Fibroblast of lung (primary cell): ENCODE measurements around the gene NEMF. TPM values are rescaled to one million over a fixed set of nuclear protein-coding genes. Genes with fewer than 3 reads are reported as not detected.
"Not testable (repeated sequence)": the region's sequence is repeated elsewhere in the genome, so short reads cannot be mapped to it uniquely, and the experiment has no call there.

ENCODE experiments used
- DNase-seq, 2 donors: peaks; one replicate each; pipeline versions ENCODE4 v3.0.0 to v3.0.0-alpha.2; 2010; ENCODE audit warnings: low read depth in 2 of 2
- H2AFZ ChIP-seq: 2 replicates; pipeline ENCODE4 v1.5.1; 2012; ENCODE audit warnings: low read length, control low read depth, inconsistent platforms
- H3K27ac ChIP-seq: 2 replicates; pipeline ENCODE4 v1.5.1; 2011; ENCODE audit warnings: low read length, control low read depth; ENCODE audit not compliant: insufficient read depth
- H3K27me3 ChIP-seq: 2 replicates; pipeline ENCODE4 v1.5.1; 2011; ENCODE audit warnings: mild to moderate bottlenecking, low read length; ENCODE audit not compliant: control insufficient read depth, insufficient read depth
- H3K36me3 ChIP-seq: 2 replicates; pipeline ENCODE4 v1.5.1; 2011; ENCODE audit warnings: low read length; ENCODE audit not compliant: control insufficient read depth, insufficient read depth
- H3K4me1 ChIP-seq: 2 replicates; pipeline ENCODE4 v1.5.1; 2011; ENCODE audit warnings: low read length; ENCODE audit not compliant: control insufficient read depth, insufficient read depth; ENCODE audit errors: extremely low read depth
- H3K4me2 ChIP-seq: 2 replicates; pipeline ENCODE4 v1.5.1; 2011; ENCODE audit warnings: low read length, control low read depth; ENCODE audit not compliant: insufficient read depth; ENCODE audit errors: extremely low read depth
- H3K4me3 ChIP-seq, 4 experiments: fragments of 200-600 bp in 1 of 4; sonication (generic) in 1 of 4; replicated peaks in 1 of 4; 2 replicates each; pipeline ENCODE4 v1.5.1; 2011 to 2016; ENCODE audit warnings: low read length in 4 of 4, low read depth in 3 of 4, mild to moderate bottlenecking in 3 of 4, control low read depth in 2 of 4, inconsistent platforms in 1 of 4, mixed read lengths in 1 of 4; ENCODE audit not compliant: insufficient read depth in 1 of 4; ENCODE audit errors: control extremely low read depth in 1 of 4
- H3K79me2 ChIP-seq: 2 replicates; pipeline ENCODE4 v1.5.1; 2012; ENCODE audit warnings: mild to moderate bottlenecking, low read length, inconsistent platforms; ENCODE audit not compliant: control insufficient read depth, insufficient read depth
- H3K9ac ChIP-seq: 2 replicates; pipeline ENCODE4 v1.5.1; 2011; ENCODE audit warnings: mild to moderate bottlenecking, low read length, control low read depth; ENCODE audit not compliant: insufficient read depth
- H3K9me3 ChIP-seq: 2 replicates; pipeline ENCODE4 v1.5.1; 2012; ENCODE audit warnings: low read depth, low read length; ENCODE audit not compliant: control insufficient read depth, insufficient read depth
- H4K20me1 ChIP-seq: 2 replicates; pipeline ENCODE4 v1.5.1; 2011; ENCODE audit warnings: low read length; ENCODE audit not compliant: control insufficient read depth, insufficient read depth; ENCODE audit errors: extremely low read depth
- EZH2 ChIP-seq: IDR thresholded peaks from 2 replicates; pipeline ENCODE4 v1.5.1; 2012; ENCODE audit warnings: low read length, control low read depth, mild to moderate bottlenecking; ENCODE audit errors: missing control alignments
- polyA plus RNA-seq, 2 donors: library from polyadenylated mRNA; depleted of rRNA in 1 of 2; stranded (reverse) in 1 of 2; unstranded in 1 of 2; fragments of >200 nt; gene quantifications; 2 replicates each; pipeline ENCODE4 v1.2.1, GENCODE V29; 2011 to 2012; ENCODE audit warnings: missing spikeins in 1 of 2
- total RNA-seq: library from RNA; depleted of rRNA; stranded (reverse); fragments of >200 nt; gene quantifications from 2 replicates; pipeline ENCODE4 v1.2.1, GENCODE V29; 2014
- TF ChIP-seq, protein P1 (sequence below), 2 donors: IDR thresholded peaks in 1 of 2; conservative IDR thresholded peaks in 1 of 2; 1 replicate in 1 of 2; 2 replicates in 1 of 2; pipeline ENCODE4 v1.5.1; 2011 to 2012; ENCODE audit warnings: low read length in 2 of 2, control low read depth in 1 of 2, inconsistent platforms in 1 of 2, low read depth in 1 of 2, mild to moderate bottlenecking in 1 of 2

NEMF gene
- total and polyA plus RNA-seq, 2 donors (not counting 1 experiment from before 2014, with no cell fraction given): 39.5 to 68.9 TPM

DNA sequence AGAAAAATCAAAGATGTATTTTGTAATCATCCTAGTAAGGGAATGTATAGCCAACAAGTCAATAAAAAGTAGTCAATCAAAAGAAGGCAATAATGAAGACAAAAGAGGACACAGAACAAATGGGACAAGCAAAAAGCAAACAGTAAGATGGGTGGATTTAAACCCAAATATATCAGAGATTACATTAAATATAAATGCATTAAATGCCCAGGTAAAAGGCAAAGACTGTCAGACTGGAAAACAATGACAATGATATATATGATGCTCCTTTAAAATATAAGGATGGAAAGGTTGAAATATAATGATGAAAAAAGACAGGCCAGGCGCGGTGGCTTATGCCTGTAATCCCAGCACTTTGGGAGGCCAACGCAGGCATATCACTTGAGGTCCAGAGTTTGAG lies 35.7 kb downstream of the NEMF start:
- Histone ChIP-seq H4K20me1 (no peaks in the 10 kb centered on the region), H2AFZ (no peak overlapping the region), H3K9me3 (no peaks in the 10 kb centered on the region), H3K4me3 (no peak overlapping the region), H3K9ac (no peak overlapping the region), H3K27ac (no peak overlapping the region), H3K4me1 (no peaks in the 10 kb centered on the region), H3K27me3 (no peaks in the 10 kb centered on the region), H3K4me2 (no peak overlapping the region), H3K36me3 (peaks cover 2% of the 10 kb centered on the region), H3K79me2 (no peaks in the 10 kb centered on the region)
- TF ChIP-seq EZH2: no peak
- TF ChIP-seq, protein P1, sequence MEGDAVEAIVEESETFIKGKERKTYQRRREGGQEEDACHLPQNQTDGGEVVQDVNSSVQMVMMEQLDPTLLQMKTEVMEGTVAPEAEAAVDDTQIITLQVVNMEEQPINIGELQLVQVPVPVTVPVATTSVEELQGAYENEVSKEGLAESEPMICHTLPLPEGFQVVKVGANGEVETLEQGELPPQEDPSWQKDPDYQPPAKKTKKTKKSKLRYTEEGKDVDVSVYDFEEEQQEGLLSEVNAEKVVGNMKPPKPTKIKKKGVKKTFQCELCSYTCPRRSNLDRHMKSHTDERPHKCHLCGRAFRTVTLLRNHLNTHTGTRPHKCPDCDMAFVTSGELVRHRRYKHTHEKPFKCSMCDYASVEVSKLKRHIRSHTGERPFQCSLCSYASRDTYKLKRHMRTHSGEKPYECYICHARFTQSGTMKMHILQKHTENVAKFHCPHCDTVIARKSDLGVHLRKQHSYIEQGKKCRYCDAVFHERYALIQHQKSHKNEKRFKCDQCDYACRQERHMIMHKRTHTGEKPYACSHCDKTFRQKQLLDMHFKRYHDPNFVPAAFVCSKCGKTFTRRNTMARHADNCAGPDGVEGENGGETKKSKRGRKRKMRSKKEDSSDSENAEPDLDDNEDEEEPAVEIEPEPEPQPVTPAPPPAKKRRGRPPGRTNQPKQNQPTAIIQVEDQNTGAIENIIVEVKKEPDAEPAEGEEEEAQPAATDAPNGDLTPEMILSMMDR (conservative IDR thresholded peaks at IDR 0.05 in 1 of 2, IDR thresholded peaks at IDR 0.05 in 1 of 2; ENCODE audit: low read depth in 1 of 2, low read length in 2 of 2): no peak
- DNase-seq: no peak

DNA sequence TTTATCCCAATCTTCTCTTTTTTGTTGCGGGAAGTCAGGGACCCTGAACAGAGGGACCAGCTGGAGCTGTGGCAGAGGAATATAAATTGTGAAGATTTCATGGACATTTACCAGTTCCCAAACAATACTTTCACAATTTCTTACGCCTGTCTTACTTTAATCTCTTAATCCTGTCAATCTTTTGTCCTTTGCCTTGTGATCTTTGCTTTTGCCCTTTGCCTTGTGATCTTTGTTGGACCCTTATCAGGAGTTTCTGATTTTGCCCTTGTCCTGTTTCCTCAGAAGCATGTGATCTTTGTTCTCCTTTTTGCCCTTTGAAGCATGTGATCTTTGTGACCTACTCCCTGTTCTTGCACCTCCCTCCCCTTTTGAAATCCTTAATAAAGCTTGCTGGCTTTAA lies 36.5 kb downstream of the NEMF start:
- H3K36me3 ChIP-seq, H3K4me3 ChIP-seq, H3K79me2 ChIP-seq, H3K27ac ChIP-seq, H3K4me2 ChIP-seq, H3K27me3 ChIP-seq, H4K20me1 ChIP-seq, DNase-seq, H3K9ac ChIP-seq, H2AFZ ChIP-seq, H3K9me3 ChIP-seq, H3K4me1 ChIP-seq: not testable (repeated sequence)

DNA sequence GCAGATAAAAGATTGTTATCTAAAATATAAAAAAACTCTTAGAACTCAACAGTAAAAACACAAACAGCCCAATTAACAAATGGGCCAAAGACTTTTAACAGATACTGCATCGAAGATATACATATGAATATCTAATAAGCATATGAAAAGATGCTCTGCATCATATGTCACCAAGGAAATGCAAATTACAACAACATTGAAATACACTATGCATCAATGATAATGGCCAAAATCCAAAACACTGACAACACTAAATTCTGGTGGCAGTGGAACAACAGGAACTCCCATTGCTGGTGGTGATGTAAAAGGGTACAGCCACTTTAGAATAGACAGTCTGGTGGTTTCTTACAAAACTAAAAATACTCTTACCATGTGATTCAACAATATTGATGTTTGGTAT lies 43.8 kb downstream of the NEMF start:
- DNase-seq: no peak
- no peak overlapping the region for H3K9ac ChIP-seq
- TF ChIP-seq EZH2: no peak
- peaks cover 5% of the 10 kb centered on the region for H3K36me3 ChIP-seq
- no peaks in the 10 kb centered on the region for H3K4me1 ChIP-seq
- H4K20me1 ChIP-seq: no peaks in the 10 kb centered on the region
- no peaks in the 10 kb centered on the region for H3K79me2 ChIP-seq
- H3K27me3 ChIP-seq: no peaks in the 10 kb centered on the region
- H3K4me3 ChIP-seq: no peak overlapping the region
- H3K9me3 ChIP-seq: no peaks in the 10 kb centered on the region
- H3K27ac ChIP-seq: no peak overlapping the region
- H3K4me2 ChIP-seq: no peak overlapping the region
- H2AFZ ChIP-seq: no peak overlapping the region

DNA sequence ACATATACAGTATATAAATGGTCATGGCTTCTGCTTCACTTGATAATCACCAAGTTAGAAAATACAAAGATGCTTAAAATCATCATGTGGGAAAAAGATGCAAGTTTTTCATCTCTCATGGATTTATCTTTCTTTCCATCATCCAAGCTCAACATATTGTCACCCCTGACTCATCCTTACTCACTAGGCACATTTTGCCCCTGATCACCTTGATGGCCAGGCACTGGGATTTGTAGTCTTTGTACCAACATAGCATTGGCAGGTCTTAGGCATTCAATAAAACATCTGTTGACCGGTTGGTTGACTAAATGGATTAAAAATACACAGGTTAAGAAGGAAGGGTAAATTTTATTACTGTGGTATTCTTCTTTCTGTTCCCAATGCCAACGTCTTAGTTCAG lies 56.6 kb downstream of the NEMF start:
- no peaks in the 10 kb centered on the region for H3K79me2 ChIP-seq
- H3K4me2 ChIP-seq: no peak overlapping the region
- H3K9me3 ChIP-seq: no peaks in the 10 kb centered on the region
- H3K27me3 ChIP-seq: no peaks in the 10 kb centered on the region
- H3K9ac ChIP-seq: no peak overlapping the region
- no peak overlapping the region for H2AFZ ChIP-seq
- no peak overlapping the region for H3K27ac ChIP-seq
- no peak overlapping the region for H3K4me3 ChIP-seq
- no peak for DNase-seq
- H3K36me3 ChIP-seq: peaks cover 3% of the 10 kb centered on the region
- H3K4me1 ChIP-seq: no peaks in the 10 kb centered on the region
- no peaks in the 10 kb centered on the region for H4K20me1 ChIP-seq
- TF ChIP-seq, protein P1 (conservative IDR thresholded peaks at IDR 0.05 in 1 of 2, IDR thresholded peaks at IDR 0.05 in 1 of 2; ENCODE audit: low read depth in 1 of 2, low read length in 2 of 2): no peak
- TF ChIP-seq EZH2: no peak
